Fibroblast of lung (primary cell): ENCODE results near the gene WSCD2. TPM values are rescaled to one million over a fixed set of nuclear protein-coding genes. Genes with fewer than 3 reads are reported as not detected.

Experiments used
- DNase-seq, 2 donors: peaks; one replicate each; pipeline versions ENCODE4 v3.0.0 to v3.0.0-alpha.2; 2010; ENCODE audit warnings: low read depth in 2 of 2
- H2AFZ ChIP-seq: 2 replicates; pipeline ENCODE4 v1.5.1; 2012; ENCODE audit warnings: low read length, control low read depth, inconsistent platforms
- H3K27ac ChIP-seq: 2 replicates; pipeline ENCODE4 v1.5.1; 2011; ENCODE audit warnings: low read length, control low read depth; ENCODE audit not compliant: insufficient read depth
- H3K27me3 ChIP-seq: 2 replicates; pipeline ENCODE4 v1.5.1; 2011; ENCODE audit warnings: mild to moderate bottlenecking, low read length; ENCODE audit not compliant: control insufficient read depth, insufficient read depth
- H3K36me3 ChIP-seq: 2 replicates; pipeline ENCODE4 v1.5.1; 2011; ENCODE audit warnings: low read length; ENCODE audit not compliant: control insufficient read depth, insufficient read depth
- H3K4me1 ChIP-seq: 2 replicates; pipeline ENCODE4 v1.5.1; 2011; ENCODE audit warnings: low read length; ENCODE audit not compliant: control insufficient read depth, insufficient read depth; ENCODE audit errors: extremely low read depth
- H3K4me2 ChIP-seq: 2 replicates; pipeline ENCODE4 v1.5.1; 2011; ENCODE audit warnings: low read length, control low read depth; ENCODE audit not compliant: insufficient read depth; ENCODE audit errors: extremely low read depth
- H3K4me3 ChIP-seq, 4 experiments: fragments of 200-600 bp in 1 of 4; sonication (generic) in 1 of 4; replicated peaks in 1 of 4; 2 replicates each; pipeline ENCODE4 v1.5.1; 2011 to 2016; ENCODE audit warnings: low read length in 4 of 4, low read depth in 3 of 4, mild to moderate bottlenecking in 3 of 4, control low read depth in 2 of 4, inconsistent platforms in 1 of 4, mixed read lengths in 1 of 4; ENCODE audit not compliant: insufficient read depth in 1 of 4; ENCODE audit errors: control extremely low read depth in 1 of 4
- H3K79me2 ChIP-seq: 2 replicates; pipeline ENCODE4 v1.5.1; 2012; ENCODE audit warnings: mild to moderate bottlenecking, low read length, inconsistent platforms; ENCODE audit not compliant: control insufficient read depth, insufficient read depth
- H3K9ac ChIP-seq: 2 replicates; pipeline ENCODE4 v1.5.1; 2011; ENCODE audit warnings: mild to moderate bottlenecking, low read length, control low read depth; ENCODE audit not compliant: insufficient read depth
- H3K9me3 ChIP-seq: 2 replicates; pipeline ENCODE4 v1.5.1; 2012; ENCODE audit warnings: low read depth, low read length; ENCODE audit not compliant: control insufficient read depth, insufficient read depth
- H4K20me1 ChIP-seq: 2 replicates; pipeline ENCODE4 v1.5.1; 2011; ENCODE audit warnings: low read length; ENCODE audit not compliant: control insufficient read depth, insufficient read depth; ENCODE audit errors: extremely low read depth
- CTCF ChIP-seq, 2 donors: IDR thresholded peaks in 1 of 2; conservative IDR thresholded peaks in 1 of 2; 1 replicate in 1 of 2; 2 replicates in 1 of 2; pipeline ENCODE4 v1.5.1; 2011 to 2012; ENCODE audit warnings: low read length in 2 of 2, control low read depth in 1 of 2, inconsistent platforms in 1 of 2, low read depth in 1 of 2, mild to moderate bottlenecking in 1 of 2
- EZH2 ChIP-seq: IDR thresholded peaks from 2 replicates; pipeline ENCODE4 v1.5.1; 2012; ENCODE audit warnings: low read length, control low read depth, mild to moderate bottlenecking; ENCODE audit errors: missing control alignments
- polyA plus RNA-seq, 2 donors: library from polyadenylated mRNA; depleted of rRNA in 1 of 2; stranded (reverse) in 1 of 2; unstranded in 1 of 2; fragments of >200 nt; gene quantifications; 2 replicates each; pipeline ENCODE4 v1.2.1, GENCODE V29; 2011 to 2012; ENCODE audit warnings: missing spikeins in 1 of 2
- total RNA-seq: library from RNA; depleted of rRNA; stranded (reverse); fragments of >200 nt; gene quantifications from 2 replicates; pipeline ENCODE4 v1.2.1, GENCODE V29; 2014

The WSCD2 gene
- total and polyA plus RNA-seq, 2 donors (not counting 1 experiment from before 2014, with no cell fraction given): not detected

GRCh38 chr12:108190529-108190928 is 61.4 kb downstream of the WSCD2 start:
- H2AFZ ChIP-seq: no peak overlapping the region
- H3K36me3 ChIP-seq: no peaks in the 10 kb centered on the region
- H3K4me3 ChIP-seq: no peak overlapping the region
- H3K4me1 ChIP-seq: no peaks in the 10 kb centered on the region
- no peak overlapping the region for H3K4me2 ChIP-seq
- H3K27ac ChIP-seq: no peak overlapping the region
- H3K9ac ChIP-seq: no peak overlapping the region
- no peaks in the 10 kb centered on the region for H3K27me3 ChIP-seq
- no peak for DNase-seq
- no peak for TF ChIP-seq EZH2
- no peak for TF ChIP-seq CTCF (conservative IDR thresholded peaks at IDR 0.05 in 1 of 2, IDR thresholded peaks at IDR 0.05 in 1 of 2; ENCODE audit: low read depth in 1 of 2, low read length in 2 of 2)
- H3K79me2 ChIP-seq: no peaks in the 10 kb centered on the region
- no peaks in the 10 kb centered on the region for H4K20me1 ChIP-seq
- H3K9me3 ChIP-seq: no peaks in the 10 kb centered on the region

GRCh38 chr12:108191086-108191485 is 62.0 kb downstream of the WSCD2 start:
- TF ChIP-seq CTCF (conservative IDR thresholded peaks at IDR 0.05 in 1 of 2, IDR thresholded peaks at IDR 0.05 in 1 of 2; ENCODE audit: low read depth in 1 of 2, low read length in 2 of 2) (no peak), EZH2 (no peak)
- no peak for DNase-seq
- Histone ChIP-seq H3K27ac (no peak overlapping the region), H2AFZ (no peak overlapping the region), H3K36me3 (no peaks in the 10 kb centered on the region), H3K4me3 (no peak overlapping the region), H3K4me2 (no peak overlapping the region), H3K4me1 (no peaks in the 10 kb centered on the region), H3K9me3 (no peaks in the 10 kb centered on the region), H3K27me3 (no peaks in the 10 kb centered on the region), H3K9ac (no peak overlapping the region), H4K20me1 (no peaks in the 10 kb centered on the region), H3K79me2 (no peaks in the 10 kb centered on the region)

- Histone ChIP-seq H4K20me1 (no peaks in the 10 kb centered on the region), H3K9me3 (no peaks in the 10 kb centered on the region), H2AFZ (no peak overlapping the region), H3K79me2 (no peaks in the 10 kb centered on the region), H3K4me1 (no peaks in the 10 kb centered on the region), H3K9ac (no peak overlapping the region), H3K27me3 (no peaks in the 10 kb centered on the region), H3K4me2 (no peak overlapping the region), H3K4me3 (no peak overlapping the region), H3K36me3 (no peaks in the 10 kb centered on the region), H3K27ac (no peak overlapping the region)
- DNase-seq: no peak
- TF ChIP-seq EZH2: no peak
- TF ChIP-seq CTCF (conservative IDR thresholded peaks at IDR 0.05 in 1 of 2, IDR thresholded peaks at IDR 0.05 in 1 of 2; ENCODE audit: low read depth in 1 of 2, low read length in 2 of 2): no peak
These were observed 62.9 kb downstream of the WSCD2 start for GRCh38 chr12:108191938-108192337.
